Measurements from ENCODE around the gene FAM171A1.

The FAM171A1 gene

DNA sequence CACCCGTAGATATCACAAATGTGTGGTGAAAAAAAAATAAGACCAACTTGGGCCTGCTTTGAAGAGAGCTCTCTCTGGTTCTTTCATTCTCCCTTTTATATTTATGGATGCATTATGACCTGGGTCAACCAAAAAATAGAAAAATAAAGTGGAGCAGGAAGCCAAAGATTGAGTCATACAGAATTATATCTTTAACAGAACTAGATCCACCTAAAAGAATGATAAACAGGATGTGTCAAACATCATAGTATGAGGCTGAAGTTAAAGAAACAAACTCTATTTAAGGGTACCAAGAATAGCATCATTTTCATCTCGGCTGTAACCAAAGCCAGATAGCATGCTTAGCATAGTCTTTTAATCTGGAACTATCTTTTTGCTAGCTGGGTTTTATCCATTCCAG is 173.8 kb downstream of the FAM171A1 start:
- H3K27ac ChIP-seq, result no peak overlapping the region
- TF ChIP-seq ZFX (IDR thresholded peaks at IDR 0.05; ENCODE audit: borderline replicate concordance), result no peak
- TF ChIP-seq, protein P1, sequence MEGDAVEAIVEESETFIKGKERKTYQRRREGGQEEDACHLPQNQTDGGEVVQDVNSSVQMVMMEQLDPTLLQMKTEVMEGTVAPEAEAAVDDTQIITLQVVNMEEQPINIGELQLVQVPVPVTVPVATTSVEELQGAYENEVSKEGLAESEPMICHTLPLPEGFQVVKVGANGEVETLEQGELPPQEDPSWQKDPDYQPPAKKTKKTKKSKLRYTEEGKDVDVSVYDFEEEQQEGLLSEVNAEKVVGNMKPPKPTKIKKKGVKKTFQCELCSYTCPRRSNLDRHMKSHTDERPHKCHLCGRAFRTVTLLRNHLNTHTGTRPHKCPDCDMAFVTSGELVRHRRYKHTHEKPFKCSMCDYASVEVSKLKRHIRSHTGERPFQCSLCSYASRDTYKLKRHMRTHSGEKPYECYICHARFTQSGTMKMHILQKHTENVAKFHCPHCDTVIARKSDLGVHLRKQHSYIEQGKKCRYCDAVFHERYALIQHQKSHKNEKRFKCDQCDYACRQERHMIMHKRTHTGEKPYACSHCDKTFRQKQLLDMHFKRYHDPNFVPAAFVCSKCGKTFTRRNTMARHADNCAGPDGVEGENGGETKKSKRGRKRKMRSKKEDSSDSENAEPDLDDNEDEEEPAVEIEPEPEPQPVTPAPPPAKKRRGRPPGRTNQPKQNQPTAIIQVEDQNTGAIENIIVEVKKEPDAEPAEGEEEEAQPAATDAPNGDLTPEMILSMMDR (IDR thresholded peaks at IDR 0.05), result no peak

DNA sequence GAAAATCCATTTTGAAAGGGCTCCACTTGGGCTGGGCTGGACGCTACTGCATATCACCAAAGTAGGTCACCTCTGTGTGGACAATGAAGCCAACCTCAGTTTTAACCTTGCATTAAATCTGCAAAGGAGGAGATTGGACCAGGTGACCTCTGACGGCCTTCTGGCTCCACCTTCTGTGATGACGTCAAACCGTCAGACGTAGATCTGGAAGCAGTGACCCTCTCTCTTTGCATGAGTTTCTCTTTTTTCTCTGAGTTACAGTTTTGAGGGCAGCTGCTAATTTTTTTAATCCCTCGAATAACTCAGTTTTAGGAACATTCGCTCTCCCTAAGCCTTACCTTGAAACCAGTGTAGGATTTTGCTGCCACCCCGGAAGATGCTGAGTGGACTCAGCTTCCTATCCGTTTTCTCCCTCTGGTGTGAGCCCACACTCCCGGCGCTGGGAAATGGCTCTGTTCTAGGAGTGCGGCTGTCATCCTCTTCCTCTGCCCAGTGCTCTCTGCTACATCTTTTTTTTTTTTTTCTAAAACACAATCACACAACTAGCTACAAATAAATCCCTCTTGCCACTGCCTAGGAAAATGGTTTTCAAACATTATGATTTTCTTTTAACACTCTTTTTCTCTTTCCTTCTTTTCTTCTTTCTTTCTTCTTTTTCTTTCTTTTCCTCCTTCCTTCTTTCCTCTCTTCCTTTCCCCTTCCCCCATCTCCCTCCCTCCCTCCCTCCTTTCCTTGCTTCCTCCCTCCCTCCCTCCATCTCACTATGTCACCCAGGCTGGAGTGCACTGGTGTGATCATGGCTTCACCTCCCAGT is 174.9 kb downstream of the FAM171A1 start:
- H3K27ac ChIP-seq, result no peak overlapping the region
- TF ChIP-seq, protein P1 (IDR thresholded peaks at IDR 0.05), result no peak
- TF ChIP-seq ZFX (IDR thresholded peaks at IDR 0.05; ENCODE audit: borderline replicate concordance), result no peak

DNA sequence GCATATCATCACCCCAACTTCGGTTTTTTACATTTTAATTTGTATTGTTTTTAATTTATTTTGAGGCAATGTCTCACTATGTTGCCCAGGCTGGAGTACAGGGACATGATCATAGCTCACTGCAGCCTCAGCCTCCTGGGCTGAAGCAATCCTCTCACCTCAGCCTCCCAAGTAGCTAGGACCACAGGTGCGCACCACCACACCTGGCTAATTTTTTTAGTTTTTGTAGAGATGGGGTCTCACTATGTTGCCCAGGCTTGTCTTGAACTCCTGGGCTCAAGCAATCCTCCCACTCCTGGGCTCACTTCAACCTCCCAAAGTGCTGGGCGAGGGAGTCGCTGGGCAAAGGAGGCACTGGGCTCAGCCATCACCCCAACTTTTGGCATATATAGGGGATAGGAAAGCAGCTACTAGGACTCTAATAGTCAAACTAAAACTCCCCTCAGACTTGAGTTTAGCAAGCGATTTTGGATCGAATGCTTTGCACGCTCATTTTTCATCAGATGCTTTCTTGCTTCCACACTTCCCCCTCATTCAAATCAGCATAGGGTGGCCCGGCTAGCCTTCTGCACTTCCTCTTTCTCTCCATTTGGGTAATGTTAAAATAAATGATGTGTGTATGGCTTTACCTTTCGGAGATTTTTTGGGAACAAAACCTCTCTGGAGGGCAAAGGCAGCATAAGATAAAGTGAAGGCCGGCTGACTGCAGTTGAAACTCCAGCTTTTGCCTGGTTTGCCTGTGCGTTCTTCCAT is 181.8 kb downstream of the FAM171A1 start:
- no peak overlapping the region for H3K27ac ChIP-seq
- no peak for TF ChIP-seq ZFX (IDR thresholded peaks at IDR 0.05; ENCODE audit: borderline replicate concordance)
- TF ChIP-seq, protein P1 (IDR thresholded peaks at IDR 0.05), result no peak

DNA sequence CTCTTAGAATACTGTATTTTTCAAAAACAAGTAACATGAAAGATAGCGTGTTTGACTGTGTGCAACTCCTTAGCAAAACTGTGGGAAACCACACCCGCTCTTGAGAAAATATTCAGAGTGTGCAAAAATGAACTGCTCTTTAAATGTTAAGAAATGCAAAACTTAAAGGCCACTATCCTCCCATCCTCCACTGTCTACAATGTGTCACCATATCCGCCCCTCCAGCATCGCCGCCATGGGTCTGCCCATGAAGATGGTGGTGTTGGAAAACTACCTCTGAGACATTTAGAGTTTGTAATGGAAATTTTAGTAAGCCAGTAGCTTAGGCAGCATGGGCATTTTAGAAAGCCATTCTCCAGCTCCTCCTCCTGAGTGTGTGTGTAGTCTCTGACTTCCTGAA is 182.5 kb downstream of the FAM171A1 start:
- TF ChIP-seq, protein P1 (IDR thresholded peaks at IDR 0.05), result no peak
- no peak for TF ChIP-seq ZFX (IDR thresholded peaks at IDR 0.05; ENCODE audit: borderline replicate concordance)
- no peak overlapping the region for H3K27ac ChIP-seq

DNA sequence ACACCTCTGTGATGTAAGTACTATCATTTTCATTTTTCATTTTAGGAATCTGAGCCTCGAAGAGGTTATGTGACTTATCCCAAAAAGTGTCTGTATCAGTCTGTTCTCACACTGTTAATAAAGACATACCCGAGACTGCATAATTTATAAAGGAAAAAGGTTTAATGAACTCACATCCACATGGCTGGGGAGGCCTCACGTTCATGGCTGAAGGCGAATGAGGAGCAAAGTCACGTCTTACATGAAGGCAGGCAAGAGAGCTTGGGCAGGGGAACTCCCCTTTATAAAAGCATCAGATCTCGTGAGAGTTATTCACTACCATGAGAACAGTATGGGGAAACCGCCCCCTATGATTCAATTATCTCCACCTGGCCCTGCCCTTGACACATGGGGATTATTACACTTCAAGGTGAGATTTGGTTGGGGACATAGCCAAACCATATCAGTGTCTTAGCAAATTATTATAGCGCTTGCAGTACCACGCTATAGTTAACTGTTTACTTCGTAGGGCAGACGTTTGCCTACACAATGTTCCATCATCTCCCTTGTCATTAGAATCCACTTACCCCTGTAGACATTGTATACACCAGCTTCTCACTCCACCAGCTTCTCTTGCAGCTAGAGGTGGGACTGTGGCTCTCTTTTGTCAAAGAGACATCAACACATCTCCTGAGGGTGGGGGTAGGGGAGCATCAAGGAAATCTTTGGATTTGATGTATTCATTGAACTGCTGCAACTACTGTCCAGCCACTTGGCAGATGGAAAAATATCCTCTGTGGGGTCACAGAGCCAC is 187.2 kb downstream of the FAM171A1 start:
- no peak for TF ChIP-seq ZFX (IDR thresholded peaks at IDR 0.05; ENCODE audit: borderline replicate concordance)
- TF ChIP-seq, protein P1 (IDR thresholded peaks at IDR 0.05), result no peak
- H3K27ac ChIP-seq, result no peak overlapping the region

DNA sequence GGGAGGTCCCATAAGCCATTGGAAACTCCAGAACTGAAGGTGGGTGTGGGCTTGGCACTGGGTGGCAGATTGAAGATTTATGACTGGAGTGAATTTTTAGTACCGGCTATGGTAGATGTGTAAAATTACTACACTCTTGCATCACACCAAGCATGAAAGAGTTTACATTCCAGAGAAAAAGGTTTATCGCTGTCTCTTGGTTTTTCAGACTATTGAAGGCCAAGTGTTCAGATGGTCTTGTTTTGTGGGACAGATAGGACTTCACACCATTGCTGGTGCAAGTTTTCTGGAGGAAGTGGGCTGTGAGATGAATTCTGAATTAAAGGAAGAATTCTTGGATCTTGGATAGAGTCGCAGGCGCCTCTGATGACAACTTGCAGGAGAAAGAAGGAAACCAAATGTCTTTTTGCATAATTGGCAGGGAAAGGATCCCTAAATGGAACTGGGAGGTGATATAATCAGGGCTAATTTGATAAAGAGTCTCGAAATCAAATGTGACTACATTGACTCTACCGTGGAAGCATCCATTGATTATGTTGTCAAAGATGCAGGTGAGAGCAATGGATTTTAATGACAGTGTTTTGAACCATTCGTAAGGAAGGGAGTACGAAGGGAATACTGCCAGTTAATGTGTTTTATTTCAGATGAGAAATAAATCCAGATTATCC is 188.4 kb downstream of the FAM171A1 start:
- H3K27ac ChIP-seq, result no peak overlapping the region
- TF ChIP-seq, protein P1 (IDR thresholded peaks at IDR 0.05), result no peak
- TF ChIP-seq ZFX (IDR thresholded peaks at IDR 0.05; ENCODE audit: borderline replicate concordance), result no peak
